GM23338 (cell line): ENCODE measurements around the gene ANKRD18A. TPM values are rescaled to one million over a fixed set of nuclear protein-coding genes. Genes with fewer than 3 reads are reported as not detected.

ENCODE experiments used
- EZH2 ChIP-seq: fragments of 200-600 bp; sonication (generic); IDR thresholded peaks from one replicate; pipeline ENCODE4 v1.8.0; 2017; ENCODE audit warnings: antibody characterized with exemption, mild to moderate bottlenecking, low read depth; ENCODE audit not compliant: unreplicated experiment
- JUNB ChIP-seq: IDR thresholded peaks from one replicate; pipeline ENCODE4 v1.6.1; 2016; ENCODE audit warnings: antibody characterized with exemption; ENCODE audit not compliant: unreplicated experiment
- NANOG ChIP-seq: IDR thresholded peaks from 2 replicates; pipeline ENCODE4 v1.6.1; 2016; ENCODE audit warnings: antibody characterized with exemption, borderline replicate concordance
- ZNF331 ChIP-seq: fragments of 250-450 bp; sonication (Bioruptor Pico); IDR thresholded peaks from 2 replicates; pipeline ENCODE4 v1.5.0; 2020; ENCODE audit warnings: low read depth, mild to moderate bottlenecking, moderate library complexity
- polyA plus RNA-seq: library from polyadenylated mRNA; unstranded; fragments of >200 nt; fragmentation: Nextera tagmentation; extraction: Ambion mirVana; gene quantifications from 2 replicates; pipeline ENCODE4 v1.2.1, GENCODE V29; 2016
- small RNA-seq: library from RNA; depleted of rRNA; stranded (forward); fragments of <200 nt; gene quantifications from one replicate; pipeline ENCODE3, GENCODE V24; 2014; ENCODE audit warnings: low replicate concordance
- total RNA-seq: library from RNA; depleted of rRNA; stranded (reverse); fragments of >200 nt; shearing (Covaris generic); gene quantifications from 2 replicates; pipeline ENCODE4 v1.2.3, GENCODE V29; 2014; rRNA removed
- TF ChIP-seq, protein P1 (sequence below): IDR thresholded peaks from one replicate; pipeline ENCODE4 v1.6.1; 2018; ENCODE audit warnings: antibody characterized with exemption; ENCODE audit not compliant: unreplicated experiment
- TF ChIP-seq, protein P2 (sequence below): IDR thresholded peaks from 2 replicates; pipeline ENCODE4 v1.6.1; 2016; ENCODE audit warnings: antibody characterized with exemption

ANKRD18A gene
- total and polyA plus RNA-seq, 2 experiments from 2014 or later = 2.7 to 6.9 TPM

DNA sequence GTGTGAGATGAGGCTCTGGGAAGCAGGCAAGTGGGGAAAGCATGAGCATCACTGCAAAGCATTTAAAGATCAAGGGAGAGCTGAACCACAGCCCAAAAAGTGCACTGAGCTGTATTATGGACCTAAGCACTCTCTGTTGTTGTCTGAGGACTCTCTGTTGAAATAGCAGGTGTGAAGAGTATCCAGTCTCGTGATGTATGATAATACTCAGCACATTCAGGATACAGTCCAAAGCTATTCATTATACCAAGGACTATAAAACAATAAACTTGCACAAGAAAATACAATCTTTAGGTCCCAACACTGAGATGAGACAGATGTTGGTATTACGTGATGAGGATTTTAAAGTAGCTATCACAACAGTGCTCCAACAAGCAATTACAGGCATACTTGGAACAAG is 98.6 kb downstream of the ANKRD18A start (continued):
- TF ChIP-seq, protein P1, sequence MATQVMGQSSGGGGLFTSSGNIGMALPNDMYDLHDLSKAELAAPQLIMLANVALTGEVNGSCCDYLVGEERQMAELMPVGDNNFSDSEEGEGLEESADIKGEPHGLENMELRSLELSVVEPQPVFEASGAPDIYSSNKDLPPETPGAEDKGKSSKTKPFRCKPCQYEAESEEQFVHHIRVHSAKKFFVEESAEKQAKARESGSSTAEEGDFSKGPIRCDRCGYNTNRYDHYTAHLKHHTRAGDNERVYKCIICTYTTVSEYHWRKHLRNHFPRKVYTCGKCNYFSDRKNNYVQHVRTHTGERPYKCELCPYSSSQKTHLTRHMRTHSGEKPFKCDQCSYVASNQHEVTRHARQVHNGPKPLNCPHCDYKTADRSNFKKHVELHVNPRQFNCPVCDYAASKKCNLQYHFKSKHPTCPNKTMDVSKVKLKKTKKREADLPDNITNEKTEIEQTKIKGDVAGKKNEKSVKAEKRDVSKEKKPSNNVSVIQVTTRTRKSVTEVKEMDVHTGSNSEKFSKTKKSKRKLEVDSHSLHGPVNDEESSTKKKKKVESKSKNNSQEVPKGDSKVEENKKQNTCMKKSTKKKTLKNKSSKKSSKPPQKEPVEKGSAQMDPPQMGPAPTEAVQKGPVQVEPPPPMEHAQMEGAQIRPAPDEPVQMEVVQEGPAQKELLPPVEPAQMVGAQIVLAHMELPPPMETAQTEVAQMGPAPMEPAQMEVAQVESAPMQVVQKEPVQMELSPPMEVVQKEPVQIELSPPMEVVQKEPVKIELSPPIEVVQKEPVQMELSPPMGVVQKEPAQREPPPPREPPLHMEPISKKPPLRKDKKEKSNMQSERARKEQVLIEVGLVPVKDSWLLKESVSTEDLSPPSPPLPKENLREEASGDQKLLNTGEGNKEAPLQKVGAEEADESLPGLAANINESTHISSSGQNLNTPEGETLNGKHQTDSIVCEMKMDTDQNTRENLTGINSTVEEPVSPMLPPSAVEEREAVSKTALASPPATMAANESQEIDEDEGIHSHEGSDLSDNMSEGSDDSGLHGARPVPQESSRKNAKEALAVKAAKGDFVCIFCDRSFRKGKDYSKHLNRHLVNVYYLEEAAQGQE = no peak
- TF ChIP-seq ZNF331 (CRISPR knock-in tag) (no peak), EZH2 (no peak), NANOG (no peak), JUNB (no peak)
- TF ChIP-seq, protein P2, sequence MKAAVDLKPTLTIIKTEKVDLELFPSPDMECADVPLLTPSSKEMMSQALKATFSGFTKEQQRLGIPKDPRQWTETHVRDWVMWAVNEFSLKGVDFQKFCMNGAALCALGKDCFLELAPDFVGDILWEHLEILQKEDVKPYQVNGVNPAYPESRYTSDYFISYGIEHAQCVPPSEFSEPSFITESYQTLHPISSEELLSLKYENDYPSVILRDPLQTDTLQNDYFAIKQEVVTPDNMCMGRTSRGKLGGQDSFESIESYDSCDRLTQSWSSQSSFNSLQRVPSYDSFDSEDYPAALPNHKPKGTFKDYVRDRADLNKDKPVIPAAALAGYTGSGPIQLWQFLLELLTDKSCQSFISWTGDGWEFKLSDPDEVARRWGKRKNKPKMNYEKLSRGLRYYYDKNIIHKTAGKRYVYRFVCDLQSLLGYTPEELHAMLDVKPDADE = no peak

Small RNA genes within 50 kb of the gene (small RNA-seq; reads per million reads assigned to genes)
- not detected for gene AL390726.1
- not detected for gene AL390726.2
- gene AL390726.3 = not detected
- not detected for gene AL390726.4
- not detected for gene AL390726.5

Other genes starting within 250 kb of the ANKRD18A start
- gene ALDH1B1, start 227.9 kb downstream of the ANKRD18A start, total RNA-seq = 74.8 and 79.7 TPM in 2 replicates
- 35.5 and 37.5 TPM in 2 replicates for gene ALDH1B1, start 227.9 kb downstream of the ANKRD18A start, polyA plus RNA-seq
- gene IGFBPL1, start 196.1 kb downstream of the ANKRD18A start, total RNA-seq = 75.6 and 78.5 TPM in 2 replicates
- gene IGFBPL1, start 196.1 kb downstream of the ANKRD18A start, polyA plus RNA-seq = 9.4 and 9.6 TPM in 2 replicates
- not detected in 2 replicates for gene FAM240B, start 99.5 kb upstream of the ANKRD18A start, total RNA-seq
- gene FAM240B, start 99.5 kb upstream of the ANKRD18A start, polyA plus RNA-seq = not detected in 2 replicates